ENCODE data around the gene GJB3.
"Not testable (repeated sequence)": the region's sequence is repeated elsewhere in the genome, so short reads cannot be mapped to it uniquely, and the experiment has no call there.

The GJB3 gene

GRCh38 chr1:34761176-34761761 is 19.7 kb upstream of the GJB3 start:
- no peak for DNase-seq

DNA sequence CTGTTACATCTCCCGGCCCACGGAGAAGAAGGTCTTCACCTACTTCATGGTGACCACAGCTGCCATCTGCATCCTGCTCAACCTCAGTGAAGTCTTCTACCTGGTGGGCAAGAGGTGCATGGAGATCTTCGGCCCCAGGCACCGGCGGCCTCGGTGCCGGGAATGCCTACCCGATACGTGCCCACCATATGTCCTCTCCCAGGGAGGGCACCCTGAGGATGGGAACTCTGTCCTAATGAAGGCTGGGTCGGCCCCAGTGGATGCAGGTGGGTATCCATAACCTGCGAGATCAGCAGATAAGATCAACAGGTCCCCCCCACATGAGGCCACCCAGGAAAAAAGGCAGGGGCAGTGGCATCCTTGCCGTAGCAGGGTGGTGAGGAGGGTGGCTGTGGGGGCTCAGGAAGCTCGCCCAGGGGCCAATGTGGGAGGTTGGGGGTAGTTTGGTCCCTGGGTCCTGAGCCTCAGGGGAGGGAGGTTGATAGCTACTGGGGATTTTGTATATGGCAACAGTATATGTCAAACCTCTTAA is 19.2 kb upstream of the GJB3 start:
- DNase-seq = no peak

- no peak for DNase-seq
Observed at GRCh38 chr1:34762474-34763141, 18.4 kb upstream of the GJB3 start.

DNA sequence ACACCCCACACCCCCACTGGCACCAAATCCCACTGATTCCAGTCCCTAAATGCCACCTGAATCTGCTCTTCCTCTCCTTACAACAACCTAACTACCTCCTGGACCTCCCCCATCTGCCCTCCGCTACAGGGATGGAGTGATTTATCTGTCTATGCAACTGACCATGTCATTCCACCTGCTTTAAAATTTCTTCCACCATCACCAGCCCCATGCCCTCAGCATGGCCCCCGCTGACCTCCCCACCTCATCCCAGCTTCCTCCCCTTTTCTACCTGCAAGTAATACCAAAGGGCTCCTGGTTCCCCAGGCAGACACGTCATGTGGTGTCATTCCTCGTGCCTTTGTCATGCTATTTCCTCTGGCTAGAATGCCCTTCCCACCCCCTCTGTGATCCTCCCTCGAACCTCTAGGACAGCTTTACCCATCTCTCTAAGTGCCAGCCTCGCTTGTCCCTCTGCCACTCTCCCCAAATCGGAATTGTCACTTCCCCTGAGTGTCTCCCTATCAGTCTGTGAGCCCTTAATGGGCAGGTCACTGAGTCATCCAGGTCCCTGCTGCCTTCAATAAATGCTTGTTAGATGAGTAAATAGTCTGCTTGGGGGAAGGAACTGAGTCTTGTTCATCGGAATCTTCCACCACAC is 17.8 kb upstream of the GJB3 start:
- DNase-seq = no peak

- DNase-seq = no peak
Observed at GRCh38 chr1:34768856-34769255, 12.2 kb upstream of the GJB3 start.

DNA sequence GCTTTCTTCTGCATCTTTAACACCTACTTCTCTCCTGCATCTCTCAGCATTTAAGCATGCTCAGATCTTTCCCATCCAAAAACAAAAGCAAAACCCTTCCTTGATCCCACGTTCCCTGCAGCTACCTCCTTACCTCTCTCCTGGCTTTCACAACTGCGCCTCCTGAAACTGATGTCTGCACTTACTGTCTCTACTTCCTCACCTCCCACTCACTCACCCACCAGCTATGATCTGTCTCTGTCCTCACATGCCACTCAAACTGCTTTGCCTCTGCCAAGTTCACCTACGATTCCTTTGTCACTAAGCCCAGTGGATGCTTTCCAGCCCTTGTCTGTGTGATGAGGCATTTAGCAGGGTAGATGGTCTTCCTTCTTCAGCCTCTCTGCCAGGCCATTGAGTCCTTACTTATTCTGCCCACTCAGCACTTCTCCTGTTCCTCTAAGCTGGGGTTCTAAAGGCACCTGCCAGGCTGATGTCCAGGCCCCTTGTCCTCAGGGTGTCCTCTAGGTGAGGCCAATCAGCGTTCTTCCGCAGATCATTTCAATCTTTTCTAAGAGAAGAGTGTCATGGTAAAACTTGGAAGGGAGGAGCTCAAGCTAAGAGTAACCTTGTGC is 10.0 kb upstream of the GJB3 start:
- no peak for DNase-seq

DNA sequence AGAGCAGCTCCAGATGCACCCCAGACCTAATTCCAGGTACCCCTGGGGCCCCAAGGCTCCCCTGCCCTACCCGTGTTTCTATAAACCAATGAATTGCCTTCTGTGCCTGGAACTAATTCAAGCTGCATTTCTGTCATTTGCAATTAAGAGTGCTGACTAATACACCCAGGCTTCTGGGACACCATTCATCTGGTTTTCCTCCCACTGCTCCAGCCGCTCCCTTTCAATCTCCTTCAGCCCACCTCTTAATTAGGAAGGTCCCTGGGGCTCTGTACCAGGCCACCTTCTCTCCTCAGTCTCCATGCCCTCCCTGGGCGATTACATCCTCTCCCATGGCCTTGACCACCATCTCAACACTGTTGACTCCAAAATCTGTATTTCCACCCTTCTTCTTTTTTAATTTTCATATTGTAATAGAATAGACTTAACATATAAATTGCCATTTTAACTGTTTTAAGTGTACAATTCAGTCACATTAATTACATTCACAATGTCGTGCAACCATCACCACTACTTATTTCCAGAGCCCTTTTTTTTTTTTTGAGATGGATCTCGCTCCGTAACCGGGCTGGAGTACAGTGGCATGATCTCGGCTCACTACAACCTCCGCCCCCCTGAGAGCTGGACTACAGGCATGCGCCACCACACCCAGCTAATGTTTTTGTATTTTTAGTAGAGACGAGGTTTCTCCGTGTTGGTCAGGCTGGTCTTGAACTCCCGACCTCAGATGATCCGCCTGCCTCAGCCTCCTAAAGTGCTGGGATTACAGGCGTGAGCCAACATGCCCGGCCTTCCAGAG is 9.2 kb upstream of the GJB3 start:
- DNase-seq = no peak

- not testable (repeated sequence) for DNase-seq
Observed at GRCh38 chr1:34773114-34773513, 7.9 kb upstream of the GJB3 start.

- DNase-seq = no peak
Observed at GRCh38 chr1:34774957-34775356, 6.1 kb upstream of the GJB3 start.

DNA sequence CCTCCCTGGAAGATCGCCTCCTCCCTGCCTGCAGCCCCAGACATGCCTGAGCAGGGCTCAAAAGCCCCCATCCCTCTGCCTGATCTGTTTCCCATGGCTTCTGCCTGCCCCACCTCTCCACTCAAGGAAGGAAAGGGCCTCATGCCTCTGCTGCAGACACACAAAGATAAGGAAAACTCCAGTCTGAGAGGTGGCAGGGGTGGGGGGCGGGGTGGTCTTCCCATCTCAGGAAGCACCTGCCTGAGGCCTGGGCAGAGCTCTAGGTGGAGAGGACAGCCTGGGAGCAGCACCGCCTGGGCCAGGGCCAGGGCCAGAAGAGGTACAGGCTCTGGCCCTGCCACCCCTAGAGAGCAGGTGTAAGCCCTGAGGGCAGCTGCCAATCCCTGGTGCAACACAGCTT is 4.1 kb upstream of the GJB3 start:
- no peak for DNase-seq

DNA sequence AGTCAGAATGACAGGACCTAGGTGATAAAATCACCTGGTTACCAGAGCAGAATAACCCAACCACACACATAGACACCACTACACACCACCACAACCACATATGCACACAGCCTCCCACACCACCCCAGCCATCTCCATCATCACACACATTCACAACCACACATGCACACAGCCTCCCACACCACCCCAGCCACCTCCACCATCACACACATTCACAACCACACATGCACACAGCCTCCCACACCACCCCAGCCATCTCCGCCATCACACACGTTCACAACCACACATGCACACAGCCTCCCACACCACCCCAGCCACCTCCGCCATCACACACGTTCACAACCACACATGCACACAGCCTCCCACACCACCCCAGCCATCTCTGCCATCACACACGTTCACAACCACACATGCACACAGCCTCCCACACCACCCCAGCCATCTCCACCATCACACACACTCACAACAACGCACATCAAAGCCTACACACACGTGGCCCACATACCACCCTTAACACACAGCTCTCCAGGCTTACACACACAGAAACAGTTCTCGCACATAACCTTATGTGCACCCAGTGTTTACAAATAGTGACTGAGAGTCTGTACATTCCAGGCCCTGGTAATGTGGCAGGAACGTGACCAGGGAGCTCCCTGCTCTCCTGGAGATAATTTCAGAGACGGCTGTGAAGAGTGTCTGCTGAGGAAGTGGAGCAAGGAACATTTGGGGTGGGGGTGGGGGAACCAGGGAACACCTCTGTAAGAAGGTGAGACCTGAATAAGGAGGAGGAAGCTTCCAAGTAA is 3.3 kb upstream of the GJB3 start:
- DNase-seq = no peak

- DNase-seq = no peak
Observed at GRCh38 chr1:34778381-34778780, 2.6 kb upstream of the GJB3 start.

- no peak for DNase-seq
Observed at GRCh38 chr1:34779005-34779404, 2.0 kb upstream of the GJB3 start.

GRCh38 chr1:34779526-34779925 is 1.5 kb upstream of the GJB3 start:
- no peak for DNase-seq

DNA sequence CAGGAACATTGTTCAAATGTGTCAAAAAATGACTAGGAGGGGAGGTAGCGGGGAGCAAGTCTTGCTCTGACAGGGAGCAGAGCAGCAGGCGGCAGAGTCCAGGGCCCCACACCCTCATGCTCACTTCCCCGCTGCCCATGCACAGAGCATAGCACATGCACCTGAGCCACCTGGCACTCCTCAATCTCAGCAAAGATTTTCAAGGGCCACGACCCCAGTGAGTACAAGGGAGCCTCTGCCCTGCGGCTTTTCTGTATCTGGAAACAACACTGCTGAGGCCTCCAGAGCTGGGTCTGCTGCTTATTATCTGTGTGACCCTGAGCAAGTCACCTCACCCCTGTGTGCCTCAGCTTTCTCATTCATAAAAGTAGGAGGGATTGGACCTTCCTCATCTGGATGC is 1.1 kb upstream of the GJB3 start:
- DNase-seq = no peak

DNA sequence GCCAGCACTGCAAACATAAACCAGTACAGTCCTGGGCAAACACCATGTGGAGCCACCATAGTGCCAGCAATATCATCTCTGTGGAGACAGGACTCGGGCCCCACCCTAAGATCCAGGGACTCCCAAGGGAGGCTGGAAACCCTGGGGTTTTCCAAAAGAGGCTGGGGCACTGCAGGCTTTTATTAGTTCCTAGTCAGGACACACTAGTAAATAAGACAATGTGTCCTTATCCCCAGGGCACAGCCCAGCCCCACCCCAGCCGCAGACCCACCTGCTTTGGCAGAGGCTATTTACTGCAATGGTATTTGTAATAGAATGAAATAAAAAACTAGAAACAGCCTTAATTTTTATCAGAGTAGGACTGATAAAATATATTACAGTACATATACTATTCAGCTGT is 486 bp upstream of the GJB3 start:
- DNase-seq = no peak

GRCh38 chr1:34781844-34782391 is 904 bp downstream of the GJB3 start:
- no peak for DNase-seq

DNA sequence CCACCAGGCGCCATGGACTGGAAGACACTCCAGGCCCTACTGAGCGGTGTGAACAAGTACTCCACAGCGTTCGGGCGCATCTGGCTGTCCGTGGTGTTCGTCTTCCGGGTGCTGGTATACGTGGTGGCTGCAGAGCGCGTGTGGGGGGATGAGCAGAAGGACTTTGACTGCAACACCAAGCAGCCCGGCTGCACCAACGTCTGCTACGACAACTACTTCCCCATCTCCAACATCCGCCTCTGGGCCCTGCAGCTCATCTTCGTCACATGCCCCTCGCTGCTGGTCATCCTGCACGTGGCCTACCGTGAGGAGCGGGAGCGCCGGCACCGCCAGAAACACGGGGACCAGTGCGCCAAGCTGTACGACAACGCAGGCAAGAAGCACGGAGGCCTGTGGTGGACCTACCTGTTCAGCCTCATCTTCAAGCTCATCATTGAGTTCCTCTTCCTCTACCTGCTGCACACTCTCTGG is 3.8 kb downstream of the GJB3 start:
- no peak for DNase-seq

- no peak for DNase-seq
Observed at GRCh38 chr1:34785231-34785874, 4.3 kb downstream of the GJB3 start.

- DNase-seq = no peak
Observed at GRCh38 chr1:34785875-34786470, 5.0 kb downstream of the GJB3 start.

Measured in NCI-H2081 (cell line).